ENCODE results near the gene SETD4.

SETD4 gene

DNA sequence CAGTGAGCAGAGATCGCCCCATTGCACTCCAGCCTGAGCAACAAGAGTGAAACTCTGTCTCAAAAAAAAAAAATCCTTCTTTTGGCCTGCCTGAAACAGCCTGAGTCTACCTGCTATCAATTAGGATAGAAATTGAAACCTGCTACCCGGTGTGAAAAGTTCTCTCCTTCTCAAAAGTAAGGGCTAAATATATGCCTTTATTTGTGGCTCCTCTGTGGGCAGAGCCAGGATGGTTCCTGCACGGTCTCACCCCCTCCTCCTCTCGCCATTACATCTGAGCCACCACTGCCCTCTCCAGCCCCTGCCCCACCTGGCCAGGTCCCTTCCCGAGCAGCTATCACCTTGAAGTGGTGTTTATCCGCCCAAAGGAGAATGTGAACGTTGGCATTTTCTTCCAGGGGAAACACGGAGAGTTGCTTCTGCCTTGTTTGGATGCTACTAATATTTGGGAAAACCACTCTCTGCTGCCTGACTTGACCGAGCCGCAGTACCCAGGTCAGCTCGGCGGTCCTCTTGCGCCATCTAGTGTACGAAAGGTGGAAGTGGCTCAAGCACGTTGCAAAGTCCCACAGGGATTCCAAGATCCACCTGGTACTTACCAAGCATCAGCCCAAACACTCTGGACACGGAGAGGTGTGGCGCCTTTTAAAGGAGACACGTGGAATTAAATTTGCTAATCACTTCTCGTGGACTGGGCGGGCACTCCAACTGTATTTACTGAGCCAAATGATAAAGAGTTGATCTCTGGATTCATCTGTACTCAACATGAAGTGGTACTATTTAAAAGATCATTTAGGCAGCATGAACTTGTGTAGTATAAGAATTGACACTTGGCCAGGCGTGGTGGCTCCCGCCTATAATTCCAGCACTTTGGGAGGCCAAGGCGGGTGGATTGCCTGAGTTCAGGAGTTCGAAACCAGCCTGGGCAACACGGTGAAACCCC is 31.9 kb downstream of the SETD4 start:
- Histone ChIP-seq H3K36me3 (ENCODE audit: control insufficient read depth, insufficient read depth, low read length) (no peaks in the 10 kb centered on the region), H3K27ac (ENCODE audit: low read depth, low read length) (no peak overlapping the region), H3K9ac (ENCODE audit: low read length) (no peak overlapping the region), H3K4me3 (ENCODE audit: low read depth, low read length) (peak overlapping the region; percentile 26; the same call in 1 of the 2 replicates), H3K9me3 (ENCODE audit: control insufficient read depth, insufficient read depth, low read depth, low read length) (no peaks in the 10 kb centered on the region), H3K4me1 (ENCODE audit: control insufficient read depth, insufficient read depth, low read length) (peaks cover 7% of the 10 kb centered on the region), H3K27me3 (ENCODE audit: control insufficient read depth, insufficient read depth, low read length) (no peaks in the 10 kb centered on the region)

DNA sequence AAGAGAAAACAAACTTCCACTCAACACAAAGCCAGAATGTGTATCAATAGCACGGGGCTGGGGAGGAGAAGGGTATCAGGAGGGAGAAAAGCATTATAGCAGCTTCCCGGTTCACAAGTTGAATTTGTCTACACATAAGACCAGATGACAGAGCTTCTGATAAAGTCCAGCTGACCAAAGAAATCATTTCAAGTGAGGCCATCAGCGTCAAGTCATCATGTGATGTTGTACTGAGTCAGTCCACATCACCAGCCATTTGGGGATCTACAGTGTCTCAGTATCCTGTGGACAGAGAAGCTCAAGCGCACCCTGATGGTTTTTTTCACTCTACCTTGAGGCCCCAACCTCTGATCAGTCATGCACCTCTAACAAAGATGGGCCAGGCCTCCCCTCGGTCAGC is 33.0 kb downstream of the SETD4 start:
- Histone ChIP-seq H3K27ac (ENCODE audit: low read depth, low read length) (no peak overlapping the region), H3K27me3 (ENCODE audit: control insufficient read depth, insufficient read depth, low read length) (no peaks in the 10 kb centered on the region), H3K9ac (ENCODE audit: low read length) (no peak overlapping the region), H3K4me3 (ENCODE audit: low read depth, low read length) (no peak overlapping the region), H3K4me1 (ENCODE audit: control insufficient read depth, insufficient read depth, low read length) (peaks cover 7% of the 10 kb centered on the region), H3K9me3 (ENCODE audit: control insufficient read depth, insufficient read depth, low read depth, low read length) (no peaks in the 10 kb centered on the region), H3K36me3 (ENCODE audit: control insufficient read depth, insufficient read depth, low read length) (no peaks in the 10 kb centered on the region)

DNA sequence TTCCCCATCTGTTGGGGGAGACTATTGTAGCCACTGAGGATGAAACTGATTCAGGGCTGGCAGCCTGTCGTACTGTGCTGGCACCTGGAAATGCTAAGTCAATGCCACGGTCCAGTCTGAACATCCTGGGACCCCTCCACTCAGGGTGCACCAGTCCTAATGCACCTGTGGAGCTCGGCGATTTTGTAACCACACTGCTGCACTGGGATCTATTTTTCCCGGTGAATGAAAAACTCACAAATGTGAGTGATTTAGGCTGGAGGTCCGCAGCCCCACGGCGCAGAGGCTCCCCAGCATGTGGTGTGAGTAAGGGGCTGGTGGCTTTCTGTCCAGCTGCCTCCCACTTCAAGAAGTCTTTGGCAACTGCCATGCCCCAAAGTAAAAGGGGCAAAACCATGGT is 35.5 kb downstream of the SETD4 start:
- Histone ChIP-seq H3K4me3 (ENCODE audit: low read depth, low read length) (no peak overlapping the region), H3K9me3 (ENCODE audit: control insufficient read depth, insufficient read depth, low read depth, low read length) (peaks cover 9% of the 10 kb centered on the region), H3K4me1 (ENCODE audit: control insufficient read depth, insufficient read depth, low read length) (peaks cover 3% of the 10 kb centered on the region; the same call in 1 of the 2 replicates), H3K9ac (ENCODE audit: low read length) (no peak overlapping the region), H3K36me3 (ENCODE audit: control insufficient read depth, insufficient read depth, low read length) (no peaks in the 10 kb centered on the region), H3K27me3 (ENCODE audit: control insufficient read depth, insufficient read depth, low read length) (no peaks in the 10 kb centered on the region), H3K27ac (ENCODE audit: low read depth, low read length) (no peak overlapping the region)

GRCh38 chr21:36023092-36023480 is 37.2 kb downstream of the SETD4 start:
- Histone ChIP-seq H3K9ac (ENCODE audit: low read length) (no peak overlapping the region), H3K4me1 (ENCODE audit: control insufficient read depth, insufficient read depth, low read length) (peaks cover under 1% of the 10 kb centered on the region; the same call in 1 of the 2 replicates), H3K27ac (ENCODE audit: low read depth, low read length) (no peak overlapping the region), H3K36me3 (ENCODE audit: control insufficient read depth, insufficient read depth, low read length) (no peaks in the 10 kb centered on the region), H3K9me3 (ENCODE audit: control insufficient read depth, insufficient read depth, low read depth, low read length) (peaks cover 9% of the 10 kb centered on the region), H3K27me3 (ENCODE audit: control insufficient read depth, insufficient read depth, low read length) (no peaks in the 10 kb centered on the region), H3K4me3 (ENCODE audit: low read depth, low read length) (no peak overlapping the region)

DNA sequence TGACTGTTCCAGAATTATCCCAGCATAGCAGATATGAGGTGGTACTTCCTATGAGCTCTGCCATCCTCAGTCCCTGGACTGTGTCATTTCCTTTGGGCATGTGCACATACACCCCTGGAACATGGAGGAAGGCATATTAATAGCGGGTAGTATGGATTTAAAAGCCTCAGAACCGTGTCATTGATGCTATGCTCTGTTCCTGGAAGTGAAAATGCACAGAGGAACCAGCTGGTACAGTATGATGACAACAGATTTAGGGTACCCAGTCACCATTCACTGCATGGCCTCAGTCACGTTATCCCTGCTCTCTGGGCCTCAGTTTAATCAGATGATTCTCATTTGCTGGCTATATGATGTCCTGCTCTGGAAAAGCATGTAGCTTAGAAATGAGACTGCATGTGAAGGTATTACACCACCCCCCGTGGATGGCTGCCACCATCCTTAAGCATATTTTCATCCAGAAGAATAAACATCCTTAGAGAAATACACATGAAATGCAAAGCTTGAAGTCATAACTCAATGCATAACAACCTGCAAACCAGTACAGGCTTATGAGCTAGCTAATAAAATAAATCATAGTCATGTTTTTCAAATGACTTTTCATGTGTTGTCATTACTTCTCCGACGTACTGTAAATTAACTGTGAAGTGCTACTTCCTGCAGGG is 37.8 kb downstream of the SETD4 start:
- H3K27ac ChIP-seq (ENCODE audit: low read depth, low read length), result no peak overlapping the region
- no peaks in the 10 kb centered on the region for H3K36me3 ChIP-seq (ENCODE audit: control insufficient read depth, insufficient read depth, low read length)
- H3K9ac ChIP-seq (ENCODE audit: low read length), result no peak overlapping the region
- H3K4me1 ChIP-seq (ENCODE audit: control insufficient read depth, insufficient read depth, low read length), result no peaks in the 10 kb centered on the region
- peaks cover 9% of the 10 kb centered on the region for H3K9me3 ChIP-seq (ENCODE audit: control insufficient read depth, insufficient read depth, low read depth, low read length)
- H3K4me3 ChIP-seq (ENCODE audit: low read depth, low read length), result no peak overlapping the region
- no peaks in the 10 kb centered on the region for H3K27me3 ChIP-seq (ENCODE audit: control insufficient read depth, insufficient read depth, low read length)

DNA sequence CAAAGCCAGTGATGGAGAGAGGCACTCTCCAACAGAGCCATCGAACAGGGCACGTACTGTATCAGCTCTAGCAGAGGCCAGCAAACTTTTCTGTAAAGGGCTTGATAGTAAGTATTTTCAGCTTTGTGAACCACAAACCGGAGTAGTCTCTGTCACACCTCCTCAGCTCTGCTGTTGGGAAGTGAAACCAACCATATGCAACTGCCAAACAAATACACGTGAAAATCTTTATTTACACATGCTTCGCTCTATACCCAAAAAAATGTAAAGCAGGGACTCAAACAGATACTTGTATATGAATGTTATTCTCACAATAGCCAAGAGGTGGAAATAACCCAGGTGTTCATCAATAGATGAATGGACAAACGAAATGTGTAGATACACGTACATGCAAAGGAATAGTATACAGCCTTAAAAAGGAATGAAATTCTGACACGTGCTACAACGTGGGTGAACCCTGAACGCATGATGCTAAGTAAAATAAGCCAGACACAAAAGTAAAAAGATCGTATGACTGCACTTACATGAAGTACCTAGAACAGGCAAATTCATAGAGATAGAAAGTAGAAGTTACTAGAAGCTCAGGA is 39.0 kb downstream of the SETD4 start:
- Histone ChIP-seq H3K36me3 (ENCODE audit: control insufficient read depth, insufficient read depth, low read length) (no peaks in the 10 kb centered on the region), H3K27ac (ENCODE audit: low read depth, low read length) (no peak overlapping the region)

DNA sequence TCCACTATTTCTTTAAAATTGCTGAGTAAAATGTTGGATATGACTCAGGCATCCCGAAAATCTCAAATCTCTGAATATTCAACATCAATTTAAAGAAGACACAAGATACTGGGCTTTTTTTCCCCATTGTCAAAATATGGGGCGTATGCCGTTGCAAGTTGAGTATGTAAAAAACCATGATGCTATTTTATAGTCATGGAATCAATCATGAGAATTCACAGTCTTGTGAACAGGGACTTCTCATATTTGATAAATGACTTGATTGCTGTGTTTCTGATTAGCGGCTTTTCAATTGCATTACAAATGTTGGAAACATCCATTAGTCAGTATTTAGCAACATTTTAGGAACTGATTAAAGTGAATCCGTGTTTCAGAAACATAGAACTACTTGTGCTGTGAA is 45.3 kb downstream of the SETD4 start:
- Histone ChIP-seq H3K27ac (ENCODE audit: low read depth, low read length) (no peak overlapping the region), H3K4me1 (ENCODE audit: control insufficient read depth, insufficient read depth, low read length) (no peaks in the 10 kb centered on the region), H3K36me3 (ENCODE audit: control insufficient read depth, insufficient read depth, low read length) (no peaks in the 10 kb centered on the region), H3K27me3 (ENCODE audit: control insufficient read depth, insufficient read depth, low read length) (no peaks in the 10 kb centered on the region), H3K9ac (ENCODE audit: low read length) (no peak overlapping the region), H3K4me3 (ENCODE audit: low read depth, low read length) (no peak overlapping the region), H3K9me3 (ENCODE audit: control insufficient read depth, insufficient read depth, low read depth, low read length) (no peaks in the 10 kb centered on the region)

More for the DNA sequence above, 39.0 kb downstream of the SETD4 start:
- Histone ChIP-seq H3K9ac (ENCODE audit: low read length) (no peak overlapping the region), H3K4me1 (ENCODE audit: control insufficient read depth, insufficient read depth, low read length) (no peaks in the 10 kb centered on the region), H3K9me3 (ENCODE audit: control insufficient read depth, insufficient read depth, low read depth, low read length) (peaks cover 9% of the 10 kb centered on the region), H3K27me3 (ENCODE audit: control insufficient read depth, insufficient read depth, low read length) (no peaks in the 10 kb centered on the region), H3K4me3 (ENCODE audit: low read depth, low read length) (no peak overlapping the region)

GRCh38 chr21:36010801-36011200 is 49.5 kb downstream of the SETD4 start:
- H3K27me3 ChIP-seq (ENCODE audit: control insufficient read depth, insufficient read depth, low read length), result no peaks in the 10 kb centered on the region
- H3K9me3 ChIP-seq (ENCODE audit: control insufficient read depth, insufficient read depth, low read depth, low read length), result no peaks in the 10 kb centered on the region
- H3K4me3 ChIP-seq (ENCODE audit: low read depth, low read length), result no peak overlapping the region
- no peaks in the 10 kb centered on the region for H3K4me1 ChIP-seq (ENCODE audit: control insufficient read depth, insufficient read depth, low read length)
- H3K9ac ChIP-seq (ENCODE audit: low read length), result no peak overlapping the region
- no peaks in the 10 kb centered on the region for H3K36me3 ChIP-seq (ENCODE audit: control insufficient read depth, insufficient read depth, low read length)
- no peak overlapping the region for H3K27ac ChIP-seq (ENCODE audit: low read depth, low read length)

DNA sequence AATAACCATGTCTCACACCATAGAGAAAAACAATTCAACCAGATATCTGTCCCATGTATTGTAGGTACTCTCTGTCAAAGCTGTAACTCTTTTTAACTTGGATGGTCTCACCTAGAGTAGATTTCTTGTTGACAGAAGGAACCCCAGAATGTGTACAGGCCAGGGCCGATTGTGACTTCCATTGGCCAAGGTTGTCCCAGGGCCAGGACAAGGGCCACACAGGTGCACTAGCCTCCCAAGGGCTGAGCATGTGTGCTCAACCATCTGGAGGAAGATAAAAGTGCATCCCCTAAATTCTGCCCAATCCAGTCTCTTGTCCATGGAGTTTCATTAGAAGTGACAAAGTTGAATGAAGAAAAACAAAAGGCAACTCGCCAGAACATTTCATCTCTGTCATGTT is 51.8 kb downstream of the SETD4 start:
- no peaks in the 10 kb centered on the region for H3K36me3 ChIP-seq (ENCODE audit: control insufficient read depth, insufficient read depth, low read length)
- no peak overlapping the region for H3K27ac ChIP-seq (ENCODE audit: low read depth, low read length)
- no peaks in the 10 kb centered on the region for H3K4me1 ChIP-seq (ENCODE audit: control insufficient read depth, insufficient read depth, low read length)
- no peak overlapping the region for H3K9ac ChIP-seq (ENCODE audit: low read length)
- H3K27me3 ChIP-seq (ENCODE audit: control insufficient read depth, insufficient read depth, low read length), result no peaks in the 10 kb centered on the region
- 0 out of 2 replicates have a peak, but pooled peaks cover 10% of the 10 kb centered on the region for H3K9me3 ChIP-seq (ENCODE audit: control insufficient read depth, insufficient read depth, low read depth, low read length)
- no peak overlapping the region for H3K4me3 ChIP-seq (ENCODE audit: low read depth, low read length)

GRCh38 chr21:36005879-36006400 is 54.4 kb downstream of the SETD4 start:
- no peak overlapping the region for H3K27ac ChIP-seq (ENCODE audit: low read depth, low read length)
- no peaks in the 10 kb centered on the region for H3K36me3 ChIP-seq (ENCODE audit: control insufficient read depth, insufficient read depth, low read length)
- peaks cover 20% of the 10 kb centered on the region for H3K9me3 ChIP-seq (ENCODE audit: control insufficient read depth, insufficient read depth, low read depth, low read length)
- H3K9ac ChIP-seq (ENCODE audit: low read length), result no peak overlapping the region
- no peak overlapping the region for H3K4me3 ChIP-seq (ENCODE audit: low read depth, low read length)
- no peaks in the 10 kb centered on the region for H3K27me3 ChIP-seq (ENCODE audit: control insufficient read depth, insufficient read depth, low read length)
- H3K4me1 ChIP-seq (ENCODE audit: control insufficient read depth, insufficient read depth, low read length), result no peaks in the 10 kb centered on the region

DNA sequence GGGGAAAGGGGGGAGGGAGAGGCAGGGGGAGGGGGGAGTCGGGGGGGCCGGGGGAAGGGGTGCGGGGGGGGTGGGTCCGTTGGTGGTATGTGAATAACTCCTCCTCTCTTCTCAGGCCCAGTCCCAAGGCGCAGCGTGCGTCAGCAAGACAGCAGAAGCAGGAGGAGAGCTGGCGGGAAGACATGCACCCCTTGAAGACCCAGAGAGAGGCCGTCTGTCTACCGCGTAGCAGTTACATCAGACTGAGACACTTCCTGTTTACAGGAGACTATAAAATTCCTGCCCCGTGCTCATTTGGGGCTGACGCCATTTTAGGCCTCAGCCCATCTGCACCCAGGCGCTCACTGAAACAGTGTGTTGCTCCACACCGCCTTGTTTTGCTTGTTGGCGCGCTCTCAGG is 55.3 kb downstream of the SETD4 start:
- Histone ChIP-seq H3K9ac (ENCODE audit: low read length) (no peak overlapping the region), H3K4me1 (ENCODE audit: control insufficient read depth, insufficient read depth, low read length) (no peaks in the 10 kb centered on the region), H3K27me3 (ENCODE audit: control insufficient read depth, insufficient read depth, low read length) (no peaks in the 10 kb centered on the region), H3K36me3 (ENCODE audit: control insufficient read depth, insufficient read depth, low read length) (no peaks in the 10 kb centered on the region), H3K27ac (ENCODE audit: low read depth, low read length) (no peak overlapping the region), H3K9me3 (ENCODE audit: control insufficient read depth, insufficient read depth, low read depth, low read length) (peaks cover 20% of the 10 kb centered on the region), H3K4me3 (ENCODE audit: low read depth, low read length) (no peak overlapping the region)
